Right ventricle myocardium inferior (tissue), 1 donor: ENCODE results near the gene CLDN11. TPM values are rescaled to one million over a fixed set of nuclear protein-coding genes. Genes with fewer than 3 reads are reported as not detected.

Experiments used
- ATAC-seq: fragments of 200-7000 bp; cut with Tn5 transposase; one replicate; pipeline ENCODE4 v1.9.1; 2020; ENCODE audit warnings: mild to moderate bottlenecking, moderate library complexity
- DNase-seq: peaks from one replicate; pipeline ENCODE4 v3.0.0; 2021; ENCODE audit errors: missing footprints
- intact Hi-C: fragments of 100-400 bp; cut with DNase I; formaldehyde crosslinking; loops from one replicate; pipeline ENCODE4 v1.11.0; 2022
- microRNA-seq: library from miRNA; unstranded; fragments of <30 nt; microRNA quantifications from one replicate; pipeline ENCODE4 v1.2.0, GENCODE V29; 2020
- total RNA-seq: library from RNA; stranded (reverse); fragmentation: NEBNext Ultra II Directional; extraction: Animal tissue kit (Norgen Biotek cat#: 25700); gene quantifications from one replicate; pipeline ENCODE4 v1.2.1, GENCODE V29; 2021
- donor health status: DM: no; HTN: yes; CAD: no; lungs with severe emphysema.

CLDN11 gene
- total RNA-seq, 1 donor from 2014 or later = 2.7 TPM

DNA sequence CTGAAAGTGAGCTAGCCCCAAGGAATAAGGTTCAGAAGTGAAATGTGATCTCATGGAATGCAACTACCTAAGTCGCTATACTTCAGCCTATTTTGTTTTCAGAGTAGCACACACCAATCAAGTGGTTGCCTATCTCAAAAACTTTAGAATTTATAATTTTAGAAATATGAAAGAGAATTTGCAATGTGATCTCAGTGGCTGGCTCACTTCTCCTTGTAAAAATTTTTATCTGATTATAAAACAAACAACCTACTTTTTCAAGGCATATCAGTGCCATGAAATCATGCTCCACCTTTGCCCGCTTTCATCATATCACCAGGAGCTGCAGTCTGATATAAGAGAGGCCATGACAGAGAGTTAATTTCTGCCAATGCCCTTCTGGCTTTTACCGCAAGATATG is 47.3 kb downstream of the CLDN11 start:
- no peak for ATAC-seq
- DNase-seq = no peak
- intact Hi-C loops = no loop called here

DNA sequence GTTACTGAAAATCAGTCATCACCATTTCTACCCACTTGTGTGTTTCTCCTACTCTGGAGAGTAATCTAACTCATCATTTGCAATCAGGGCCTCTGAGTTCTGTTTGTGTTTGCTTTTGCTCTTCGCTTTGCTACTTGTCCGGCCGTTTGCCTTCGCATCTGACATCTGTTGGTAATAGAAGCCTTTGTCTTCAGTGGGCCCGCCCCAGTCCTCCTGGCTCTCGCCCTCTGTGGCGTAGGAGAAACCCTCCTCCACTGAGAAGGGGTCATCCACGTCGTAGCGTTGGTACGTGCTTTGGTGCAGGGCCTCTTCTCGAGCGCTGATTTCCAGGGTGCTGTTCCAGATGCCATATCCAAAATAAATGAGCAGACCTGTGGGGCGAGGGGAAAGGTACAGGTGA is 48.3 kb downstream of the CLDN11 start:
- DNase-seq (no peak), ATAC-seq (no peak)
- intact Hi-C loops = no loop called here

- ATAC-seq (no peak), DNase-seq (no peak)
- intact Hi-C loops = no loop called here
Observed at GRCh38 chr3:170467571-170468147, 49.0 kb downstream of the CLDN11 start.

- intact Hi-C loops = no loop called here
- ATAC-seq (no peak), DNase-seq (no peak)
Observed at GRCh38 chr3:170469151-170470062, 50.7 kb downstream of the CLDN11 start.

DNA sequence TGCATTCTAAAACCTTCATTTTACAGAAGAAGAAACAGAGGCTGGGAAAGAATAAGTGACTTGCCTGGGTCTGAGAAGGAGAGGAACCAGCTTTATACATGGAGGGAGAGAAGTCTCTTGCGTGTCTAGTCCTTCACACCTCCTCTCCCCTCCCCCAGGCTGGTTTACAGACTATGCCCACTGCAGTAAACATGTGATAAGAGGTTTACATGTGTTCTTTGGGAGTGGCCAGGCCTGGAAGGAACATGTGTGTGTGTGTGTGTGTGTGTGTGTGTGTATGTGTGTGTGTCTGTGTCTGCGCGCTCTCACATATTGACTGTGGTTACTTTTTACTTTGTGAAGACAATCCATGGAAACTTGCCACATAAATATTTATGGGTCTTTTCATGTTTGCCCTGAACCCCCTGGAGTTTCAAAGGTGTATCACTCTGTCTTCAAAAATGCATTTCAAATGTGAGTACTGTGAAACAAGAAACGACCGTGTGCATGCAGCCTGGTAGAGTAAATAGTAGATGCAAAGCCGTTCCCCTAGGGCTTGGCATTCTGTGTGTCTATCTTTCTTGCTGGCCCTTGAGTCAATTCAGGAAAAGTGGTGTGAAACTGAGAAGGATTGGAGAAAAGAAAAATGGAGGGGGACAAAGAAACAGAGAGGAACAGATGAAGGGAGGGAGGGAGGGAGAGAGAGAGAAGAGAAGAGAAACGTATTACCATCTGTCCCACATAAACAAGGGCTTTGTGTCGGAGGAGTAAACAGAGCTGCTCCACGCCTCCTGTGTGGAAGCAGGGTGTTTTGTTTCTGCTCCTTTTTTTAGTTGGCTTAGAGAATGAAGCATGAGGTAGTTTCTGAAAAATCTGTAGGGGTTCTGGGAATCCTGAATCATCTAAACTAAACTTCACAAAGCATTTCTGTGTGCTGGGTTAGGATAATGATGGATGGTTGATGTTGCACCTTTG is 51.7 kb downstream of the CLDN11 start:
- no peak for ATAC-seq

DNA sequence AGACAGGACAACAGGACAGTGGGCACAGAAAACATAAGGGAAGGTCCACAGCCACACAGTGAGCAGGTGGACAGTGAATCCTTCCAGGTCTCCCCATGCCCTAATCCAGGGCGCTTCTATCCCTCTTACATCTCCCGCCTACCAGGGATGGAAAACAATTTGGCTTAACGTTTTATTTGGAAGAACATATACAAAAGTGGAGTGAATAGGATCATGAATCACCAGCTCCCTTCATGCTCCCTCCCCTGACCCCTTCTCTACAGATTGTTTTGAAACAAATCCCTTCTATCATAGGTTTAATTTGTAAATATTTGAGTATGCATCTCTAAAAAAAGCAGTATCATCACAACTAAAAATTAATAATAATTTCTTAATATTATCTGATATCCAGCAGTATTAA is 52.5 kb downstream of the CLDN11 start:
- ATAC-seq = no peak
- intact Hi-C loops = no loop called here
- DNase-seq = no peak

More for the DNA sequence above, 51.7 kb downstream of the CLDN11 start:
- intact Hi-C loops = no loop called here
- DNase-seq = no peak

DNA sequence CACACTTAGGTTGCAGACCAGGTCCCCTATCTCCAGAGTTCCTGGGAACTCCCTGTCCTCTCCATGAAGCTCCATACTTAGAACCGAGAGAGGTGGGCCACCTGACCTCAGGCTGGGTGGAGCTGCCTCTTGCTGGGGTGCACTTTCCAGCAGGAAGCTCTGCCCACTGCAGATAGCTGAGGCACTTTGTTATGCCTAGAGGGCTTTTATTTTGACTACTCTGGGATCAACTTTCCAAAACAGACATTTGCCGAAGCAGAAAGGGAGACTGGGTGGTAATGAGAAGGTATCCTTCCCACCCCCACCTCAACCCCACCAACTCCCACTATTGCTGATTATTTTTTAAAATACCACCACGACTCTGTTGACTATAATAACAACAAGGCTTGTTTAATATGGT is 54.7 kb downstream of the CLDN11 start:
- intact Hi-C loops = no loop called here
- no peak for DNase-seq
- ATAC-seq = no peak

GRCh38 chr3:170475092-170475685 is 56.5 kb downstream of the CLDN11 start:
- intact Hi-C loops = no loop called here
- DNase-seq (no peak), ATAC-seq (no peak)

DNA sequence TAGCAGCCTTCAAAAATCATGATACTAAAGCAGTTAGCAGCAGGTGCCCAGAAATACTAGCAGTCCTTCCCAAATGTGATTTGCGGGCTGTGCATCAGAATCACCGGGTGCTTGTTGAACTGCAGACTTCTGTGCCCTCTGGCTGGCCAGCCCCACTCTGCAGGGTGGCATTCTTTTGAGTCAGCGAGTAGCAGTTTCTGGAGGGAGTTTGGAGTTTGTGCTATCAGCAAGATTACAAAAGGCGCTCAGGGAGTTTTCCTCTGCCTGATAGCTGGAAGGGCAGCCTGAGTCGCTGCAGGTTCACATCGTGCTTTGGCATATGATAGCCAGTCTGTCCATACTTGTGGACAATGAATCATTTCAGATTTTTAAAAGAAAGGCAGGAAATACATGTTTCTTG is 57.6 kb downstream of the CLDN11 start:
- no peak for ATAC-seq
- DNase-seq = no peak
- intact Hi-C loops = no loop called here

GRCh38 chr3:170477395-170477794 is 58.7 kb downstream of the CLDN11 start:
- intact Hi-C loops = no loop called here
- no peak for DNase-seq
- ATAC-seq = no peak

GRCh38 chr3:170480111-170480510 is 61.4 kb downstream of the CLDN11 start:
- intact Hi-C loops = no loop called here
- ATAC-seq = no peak

GRCh38 chr3:170482199-170482598 is 63.5 kb downstream of the CLDN11 start:
- intact Hi-C loops = no loop called here
- ATAC-seq (no peak), DNase-seq (no peak)

More at GRCh38 chr3:170480111-170480510, 61.4 kb downstream of the CLDN11 start:
- no peak for DNase-seq

- no peak for DNase-seq
- intact Hi-C loops = no loop called here
- no peak for ATAC-seq
Observed at GRCh38 chr3:170483485-170484262, 65.0 kb downstream of the CLDN11 start.

Small RNAs within 50 kb of the gene (microRNA-seq; reads per million reads assigned to microRNA genes)
- not detected for gene MIR6828

Other genes starting within 250 kb of the CLDN11 start
- gene PHC3, start 237.1 kb upstream of the CLDN11 start, total RNA-seq = 46.8 TPM
- 17.2 TPM for gene PRKCI, start 196.4 kb upstream of the CLDN11 start, total RNA-seq
- 14.2 TPM for gene SKIL, start 61.2 kb upstream of the CLDN11 start, total RNA-seq
- gene SLC7A14, start 167.2 kb downstream of the CLDN11 start, total RNA-seq = not detected